Measurements from ENCODE around the gene LIPN. TPM values are rescaled to one million over a fixed set of nuclear protein-coding genes. Genes with fewer than 3 reads are reported as not detected.

Gene LIPN
- total and polyA plus RNA-seq, 12 donors: 0.11 to 0.46 (median 0.41) TPM; not detected in 9

GRCh38 chr10:88788924-88789323, 29.1 kb downstream of the LIPN start:
- Histone ChIP-seq H3K36me3 (replicated peaks in 1 of 2) (no peaks in the 10 kb centered on the region), H3K27me3 (no peaks in the 10 kb centered on the region), H3K4me3 (no peak overlapping the region), H3K9me3 (replicated peaks in 1 of 3) (no peaks in the 10 kb centered on the region), H3K4me1 (replicated peaks in 1 of 2) (no peaks in the 10 kb centered on the region), H3K27ac (no peak overlapping the region)
- TF ChIP-seq POLR2A (IDR thresholded peaks at IDR 0.05) (no peak), CTCF (IDR thresholded peaks at IDR 0.05) (no peak)
- DNase-seq: no peak
- intact Hi-C loops (cut with DNase I): no loop called here

- Histone ChIP-seq H3K27ac (no peak overlapping the region), H3K4me1 (replicated peaks in 1 of 2) (no peaks in the 10 kb centered on the region), H3K4me3 (no peak overlapping the region), H3K27me3 (no peaks in the 10 kb centered on the region), H3K9me3 (replicated peaks in 1 of 3) (no peaks in the 10 kb centered on the region), H3K36me3 (replicated peaks in 1 of 2) (no peaks in the 10 kb centered on the region)
- DNase-seq: peak in 6 of 7 donors; percentile 31 to 57 (median 49)
- WGBS, 4 donors: 44 to 60% (median 50%) methylated on average over 2 of the region's 2 CpGs
- intact Hi-C loops (cut with DNase I): loop anchor here in 1 of 2 donors (10.0 kb wide), 1 partner anchor 87 kb away; the partner anchor contains the start of gene LIPK
- TF ChIP-seq CTCF (IDR thresholded peaks at IDR 0.05) (peak; percentile 33 to 63 (median 55)), POLR2A (IDR thresholded peaks at IDR 0.05) (no peak)
These were observed 32.1 kb downstream of the LIPN start for GRCh38 chr10:88791924-88792323.

- DNase-seq: peak in 6 of 7 donors; percentile 25 to 53 (median 42)
These were observed 32.8 kb downstream of the LIPN start for GRCh38 chr10:88792661-88793060.

GRCh38 chr10:88793712-88794299, 34.0 kb downstream of the LIPN start:
- TF ChIP-seq POLR2A (IDR thresholded peaks at IDR 0.05): no peak
- no peak for TF ChIP-seq CTCF (IDR thresholded peaks at IDR 0.05)
- no peak for DNase-seq
- Histone ChIP-seq H3K9me3 (replicated peaks in 1 of 3) (no peaks in the 10 kb centered on the region), H3K36me3 (replicated peaks in 1 of 2) (no peaks in the 10 kb centered on the region), H3K27me3 (no peaks in the 10 kb centered on the region), H3K4me3 (no peak overlapping the region), H3K27ac (no peak overlapping the region), H3K4me1 (replicated peaks in 1 of 2) (no peaks in the 10 kb centered on the region)
- 41 to 51% (median 48%) methylated on average over 2 of the region's 2 CpGs for WGBS, 4 donors
- intact Hi-C loops (cut with DNase I): loop anchor here in 1 of 2 donors (10.0 kb wide), 1 partner anchor 89 kb away; the partner anchor contains the start of gene LIPK

More at GRCh38 chr10:88792661-88793060, 32.8 kb downstream of the LIPN start:
- Histone ChIP-seq H3K4me3 (no peak overlapping the region), H3K9me3 (replicated peaks in 1 of 3) (no peaks in the 10 kb centered on the region), H3K36me3 (replicated peaks in 1 of 2) (no peaks in the 10 kb centered on the region), H3K27ac (no peak overlapping the region), H3K27me3 (no peaks in the 10 kb centered on the region), H3K4me1 (replicated peaks in 1 of 2) (no peaks in the 10 kb centered on the region)
- intact Hi-C loops (cut with DNase I): loop anchor here in 1 of 2 donors (10.0 kb wide), 1 partner anchor 88 kb away; the partner anchor contains the start of gene LIPK
- WGBS, 4 donors: 78 to 84% (median 80%) methylated on average over 4 of the region's 4 CpGs
- TF ChIP-seq CTCF (IDR thresholded peaks at IDR 0.05): no peak
- TF ChIP-seq POLR2A (IDR thresholded peaks at IDR 0.05): no peak

Data from adrenal gland (tissue), 12 donors.